GM23338 (cell line): Measurements from ENCODE around the gene PNKP.

ENCODE experiments used
- CREB1 ChIP-seq: fragments of 250-450 bp; sonication (Bioruptor Pico); IDR thresholded peaks from 2 replicates; pipeline ENCODE4 v1.5.0; 2020; ENCODE audit warnings: low read depth, mild to moderate bottlenecking, moderate library complexity
- ETS1 ChIP-seq: IDR thresholded peaks from 2 replicates; pipeline ENCODE4 v1.6.1; 2016; ENCODE audit warnings: antibody characterized with exemption
- EZH2 ChIP-seq: fragments of 200-600 bp; sonication (generic); IDR thresholded peaks from one replicate; pipeline ENCODE4 v1.8.0; 2017; ENCODE audit warnings: antibody characterized with exemption, mild to moderate bottlenecking, low read depth; ENCODE audit not compliant: unreplicated experiment
- EZH2phosphoT487 ChIP-seq: fragments of 200-600 bp; sonication (generic); IDR thresholded peaks from one replicate; pipeline ENCODE4 v1.8.1; 2018; ENCODE audit warnings: antibody characterized with exemption; ENCODE audit not compliant: unreplicated experiment
- JUNB ChIP-seq: IDR thresholded peaks from one replicate; pipeline ENCODE4 v1.6.1; 2016; ENCODE audit warnings: antibody characterized with exemption; ENCODE audit not compliant: unreplicated experiment
- NANOG ChIP-seq: IDR thresholded peaks from 2 replicates; pipeline ENCODE4 v1.6.1; 2016; ENCODE audit warnings: antibody characterized with exemption, borderline replicate concordance
- POLR2AphosphoS5 ChIP-seq: IDR thresholded peaks from 2 replicates; pipeline ENCODE4 v1.6.1; 2016; ENCODE audit warnings: antibody characterized with exemption, low read depth
- STAT1 ChIP-seq: IDR thresholded peaks from one replicate; pipeline ENCODE4 v1.6.1; 2016; ENCODE audit warnings: antibody characterized with exemption; ENCODE audit not compliant: unreplicated experiment
- ZNF114 ChIP-seq: fragments of 250-450 bp; sonication (Bioruptor Pico); IDR thresholded peaks from 2 replicates; pipeline ENCODE4 v1.5.0; 2020; ENCODE audit warnings: mild to moderate bottlenecking, moderate library complexity
- ZNF331 ChIP-seq: fragments of 250-450 bp; sonication (Bioruptor Pico); IDR thresholded peaks from 2 replicates; pipeline ENCODE4 v1.5.0; 2020; ENCODE audit warnings: low read depth, mild to moderate bottlenecking, moderate library complexity
- ZNF462 ChIP-seq: fragments of 250-450 bp; sonication (Bioruptor Pico); IDR thresholded peaks from 2 replicates; pipeline ENCODE4 v1.5.0; 2020; ENCODE audit warnings: mild to moderate bottlenecking, moderate library complexity
- TF ChIP-seq, protein P1 (sequence below), 2 experiments: fragments of 200-600 bp in 1 of 2; sonication (generic) in 1 of 2; conservative IDR thresholded peaks; 2 replicates each; pipeline versions ENCODE4 v1.5.1 to v1.6.1; 2016 to 2017; ENCODE audit warnings: antibody characterized with exemption in 2 of 2, low read depth in 2 of 2, mild to moderate bottlenecking in 2 of 2, moderate library complexity in 1 of 2
- TF ChIP-seq, protein P2 (sequence below): IDR thresholded peaks from one replicate; pipeline ENCODE4 v1.6.1; 2018; ENCODE audit warnings: antibody characterized with exemption; ENCODE audit not compliant: unreplicated experiment

DNA sequence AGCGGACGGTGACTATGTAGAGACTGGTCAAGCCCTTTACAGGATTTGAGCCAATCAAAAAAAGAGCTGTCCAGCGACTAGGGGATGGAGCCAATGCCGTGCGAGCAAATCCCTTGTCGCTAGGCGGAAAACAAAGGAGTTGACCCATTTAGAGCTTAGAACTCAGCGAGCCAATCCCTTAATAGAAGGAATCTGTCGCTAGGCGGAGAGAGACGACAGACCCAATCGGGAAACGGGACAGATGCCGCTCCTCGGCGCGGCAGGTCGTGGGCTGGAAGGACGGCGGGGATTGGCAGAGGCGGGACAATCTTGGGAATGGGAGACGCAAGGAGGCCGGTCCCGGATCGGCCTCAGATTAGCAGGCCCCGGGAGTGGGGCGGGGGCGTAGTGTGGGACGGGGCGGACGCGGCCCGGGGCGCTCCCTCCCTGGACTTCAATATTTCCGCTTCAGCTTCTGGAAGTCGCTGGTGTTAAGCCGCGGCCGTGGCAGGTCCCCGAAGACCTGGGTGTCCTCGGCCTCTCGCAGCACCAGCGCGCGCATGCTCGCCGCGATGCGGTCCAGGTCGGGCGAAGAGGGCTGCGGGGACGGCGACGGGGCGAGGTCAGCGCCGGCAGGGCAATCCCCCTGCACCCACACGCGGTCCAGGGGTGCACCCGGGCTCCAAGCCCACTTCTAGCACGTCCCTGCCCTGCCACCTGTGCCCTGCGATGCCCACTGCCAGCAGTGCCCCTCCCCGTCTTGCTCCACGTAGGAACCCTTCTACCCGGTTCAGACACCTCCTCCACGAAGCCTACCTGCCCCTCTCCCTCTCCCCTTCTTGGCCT is 2.3 kb upstream of the PNKP start:
- TF ChIP-seq, protein P1, sequence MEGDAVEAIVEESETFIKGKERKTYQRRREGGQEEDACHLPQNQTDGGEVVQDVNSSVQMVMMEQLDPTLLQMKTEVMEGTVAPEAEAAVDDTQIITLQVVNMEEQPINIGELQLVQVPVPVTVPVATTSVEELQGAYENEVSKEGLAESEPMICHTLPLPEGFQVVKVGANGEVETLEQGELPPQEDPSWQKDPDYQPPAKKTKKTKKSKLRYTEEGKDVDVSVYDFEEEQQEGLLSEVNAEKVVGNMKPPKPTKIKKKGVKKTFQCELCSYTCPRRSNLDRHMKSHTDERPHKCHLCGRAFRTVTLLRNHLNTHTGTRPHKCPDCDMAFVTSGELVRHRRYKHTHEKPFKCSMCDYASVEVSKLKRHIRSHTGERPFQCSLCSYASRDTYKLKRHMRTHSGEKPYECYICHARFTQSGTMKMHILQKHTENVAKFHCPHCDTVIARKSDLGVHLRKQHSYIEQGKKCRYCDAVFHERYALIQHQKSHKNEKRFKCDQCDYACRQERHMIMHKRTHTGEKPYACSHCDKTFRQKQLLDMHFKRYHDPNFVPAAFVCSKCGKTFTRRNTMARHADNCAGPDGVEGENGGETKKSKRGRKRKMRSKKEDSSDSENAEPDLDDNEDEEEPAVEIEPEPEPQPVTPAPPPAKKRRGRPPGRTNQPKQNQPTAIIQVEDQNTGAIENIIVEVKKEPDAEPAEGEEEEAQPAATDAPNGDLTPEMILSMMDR (conservative IDR thresholded peaks at IDR 0.05; ENCODE audit: low read depth in 2 of 2) = no peak
- TF ChIP-seq CREB1 (CRISPR knock-in tag) (peak; percentile 85), EZH2 (no peak), EZH2phosphoT487 (no peak), POLR2AphosphoS5 (peak; percentile 66), JUNB (no peak), ETS1 (no peak), ZNF331 (CRISPR knock-in tag) (no peak), ZNF114 (CRISPR knock-in tag) (no peak), ZNF462 (CRISPR knock-in tag) (no peak), NANOG (no peak), STAT1 (no peak)
- TF ChIP-seq, protein P2, sequence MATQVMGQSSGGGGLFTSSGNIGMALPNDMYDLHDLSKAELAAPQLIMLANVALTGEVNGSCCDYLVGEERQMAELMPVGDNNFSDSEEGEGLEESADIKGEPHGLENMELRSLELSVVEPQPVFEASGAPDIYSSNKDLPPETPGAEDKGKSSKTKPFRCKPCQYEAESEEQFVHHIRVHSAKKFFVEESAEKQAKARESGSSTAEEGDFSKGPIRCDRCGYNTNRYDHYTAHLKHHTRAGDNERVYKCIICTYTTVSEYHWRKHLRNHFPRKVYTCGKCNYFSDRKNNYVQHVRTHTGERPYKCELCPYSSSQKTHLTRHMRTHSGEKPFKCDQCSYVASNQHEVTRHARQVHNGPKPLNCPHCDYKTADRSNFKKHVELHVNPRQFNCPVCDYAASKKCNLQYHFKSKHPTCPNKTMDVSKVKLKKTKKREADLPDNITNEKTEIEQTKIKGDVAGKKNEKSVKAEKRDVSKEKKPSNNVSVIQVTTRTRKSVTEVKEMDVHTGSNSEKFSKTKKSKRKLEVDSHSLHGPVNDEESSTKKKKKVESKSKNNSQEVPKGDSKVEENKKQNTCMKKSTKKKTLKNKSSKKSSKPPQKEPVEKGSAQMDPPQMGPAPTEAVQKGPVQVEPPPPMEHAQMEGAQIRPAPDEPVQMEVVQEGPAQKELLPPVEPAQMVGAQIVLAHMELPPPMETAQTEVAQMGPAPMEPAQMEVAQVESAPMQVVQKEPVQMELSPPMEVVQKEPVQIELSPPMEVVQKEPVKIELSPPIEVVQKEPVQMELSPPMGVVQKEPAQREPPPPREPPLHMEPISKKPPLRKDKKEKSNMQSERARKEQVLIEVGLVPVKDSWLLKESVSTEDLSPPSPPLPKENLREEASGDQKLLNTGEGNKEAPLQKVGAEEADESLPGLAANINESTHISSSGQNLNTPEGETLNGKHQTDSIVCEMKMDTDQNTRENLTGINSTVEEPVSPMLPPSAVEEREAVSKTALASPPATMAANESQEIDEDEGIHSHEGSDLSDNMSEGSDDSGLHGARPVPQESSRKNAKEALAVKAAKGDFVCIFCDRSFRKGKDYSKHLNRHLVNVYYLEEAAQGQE = no peak
